Activated CD4-positive, alpha-beta memory T cell treated with anti-CD3 and anti-CD28 coated beads, Interleukin-2, amount 10 ng/mL, durations not matched to agents 7 days and 5 days (primary cell): ENCODE data around the gene TCEA2. TPM values are rescaled to one million over a fixed set of nuclear protein-coding genes. Genes with fewer than 3 reads are reported as not detected.

ENCODE experiments used
- CTCF ChIA-PET: fragments of 350-600 bp; sonication (Branson Sonifier 250); formaldehyde crosslinking; loops from one replicate; lab custom pipeline; 2021; ENCODE audit warnings: antibody characterized with exemption, inconsistent platforms; lab: Charles Lee
- POLR2A ChIA-PET: fragments of 350-600 bp; sonication (Branson Sonifier 250); formaldehyde crosslinking; loops from one replicate; lab custom pipeline; 2021; ENCODE audit warnings: antibody characterized with exemption; lab: Charles Lee
- DNase-seq: peaks from one replicate; pipeline ENCODE4 v3.0.0-alpha.2; 2020
- H3K27ac Mint-ChIP-seq: one replicate; pipeline ENCODE4 v1.8.0; 2021; ENCODE audit warnings: mild to moderate bottlenecking, mixed read lengths
- H3K27me3 Mint-ChIP-seq: one replicate; pipeline ENCODE4 v1.8.0; 2021; ENCODE audit warnings: mixed read lengths
- H3K36me3 Mint-ChIP-seq: one replicate; pipeline ENCODE4 v1.8.0; 2021; ENCODE audit warnings: low read depth, mixed read lengths
- H3K4me1 Mint-ChIP-seq: one replicate; pipeline ENCODE4 v1.8.0; 2021; ENCODE audit warnings: mixed read lengths
- H3K4me3 Mint-ChIP-seq: one replicate; pipeline ENCODE4 v1.8.0; 2021; ENCODE audit warnings: mild to moderate bottlenecking, mixed read lengths
- H3K9me3 Mint-ChIP-seq: one replicate; pipeline ENCODE4 v1.8.0; 2021; ENCODE audit warnings: mixed read lengths
- total RNA-seq, 2 experiments: library from RNA; stranded (reverse); gene quantifications; one replicate each; pipeline ENCODE4 v1.2.3, GENCODE V29; 2021

TCEA2 gene
- total RNA-seq, 2 experiments from 2014 or later: 66.3 to 74.1 TPM

GRCh38 chr20:64106981-64107735, 44.2 kb downstream of the TCEA2 start, which contains the start of gene NPBWR2:
Gene NPBWR2 (minus strand): TSS chr20:64107565. CDS start chr20:64106831, 734 bp downstream.
- CTCF ChIA-PET: interaction anchor here (1.2 kb wide), 1 partner anchor 14 kb away, joined by 4 read pairs; no protein-coding TSS in a partner anchor
- Mint-ChIP-seq H3K9me3 (no peaks in the 10 kb centered on the region), H3K4me3 (no peak within 1 kb of the TSS), H3K27me3 (peaks cover 12% of the 10 kb centered on the region), H3K27ac (no peak within 1 kb of the TSS), H3K4me1 (peaks cover 3% of the 10 kb centered on the region), H3K36me3 (no peaks in the 10 kb centered on the region)
- no peak for DNase-seq
- POLR2A ChIA-PET: no interaction called here

DNA sequence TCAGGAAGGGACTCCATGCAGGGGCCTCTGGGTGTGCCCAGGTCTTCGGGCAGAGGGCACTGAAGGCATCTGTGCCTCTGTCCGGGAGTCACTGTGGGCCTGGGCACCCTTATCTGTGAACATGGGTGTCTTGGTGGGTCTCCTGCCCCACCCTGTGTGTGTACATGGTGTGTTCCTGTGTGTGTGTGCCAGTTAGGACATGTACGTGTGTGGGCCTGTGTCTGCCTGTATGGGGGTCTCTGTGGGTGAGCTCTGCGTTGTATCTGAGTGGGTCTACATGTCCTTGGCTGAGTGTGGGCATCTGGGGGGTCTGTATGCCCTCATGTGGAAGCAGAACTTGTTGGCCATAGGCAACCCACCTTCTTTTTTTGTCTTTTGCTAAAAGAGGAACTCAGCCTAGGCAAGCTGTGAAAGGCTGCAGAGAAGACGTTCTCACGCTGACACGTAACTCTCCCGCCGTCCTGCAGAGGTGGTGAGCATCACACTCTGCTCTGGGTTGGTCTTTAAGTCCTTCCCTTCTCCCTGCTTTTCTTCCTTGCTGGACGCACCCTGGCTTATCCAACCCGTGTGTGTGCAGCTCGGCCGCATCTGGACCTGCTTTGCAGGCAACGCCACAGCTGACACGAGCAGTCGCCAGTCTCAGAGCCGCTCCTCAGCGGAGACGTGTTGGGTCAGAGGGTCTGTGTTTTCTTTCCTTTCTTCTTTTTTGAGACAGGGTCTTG, 44.9 kb downstream of the TCEA2 start:
- H3K36me3 Mint-ChIP-seq: no peaks in the 10 kb centered on the region
- H3K4me1 Mint-ChIP-seq: peaks cover under 1% of the 10 kb centered on the region
- no peak overlapping the region for H3K4me3 Mint-ChIP-seq
- H3K9me3 Mint-ChIP-seq: no peaks in the 10 kb centered on the region
- CTCF ChIA-PET: no interaction called here
- DNase-seq: no peak
- POLR2A ChIA-PET: no interaction called here
- peaks cover 8% of the 10 kb centered on the region for H3K27me3 Mint-ChIP-seq
- no peak overlapping the region for H3K27ac Mint-ChIP-seq

DNA sequence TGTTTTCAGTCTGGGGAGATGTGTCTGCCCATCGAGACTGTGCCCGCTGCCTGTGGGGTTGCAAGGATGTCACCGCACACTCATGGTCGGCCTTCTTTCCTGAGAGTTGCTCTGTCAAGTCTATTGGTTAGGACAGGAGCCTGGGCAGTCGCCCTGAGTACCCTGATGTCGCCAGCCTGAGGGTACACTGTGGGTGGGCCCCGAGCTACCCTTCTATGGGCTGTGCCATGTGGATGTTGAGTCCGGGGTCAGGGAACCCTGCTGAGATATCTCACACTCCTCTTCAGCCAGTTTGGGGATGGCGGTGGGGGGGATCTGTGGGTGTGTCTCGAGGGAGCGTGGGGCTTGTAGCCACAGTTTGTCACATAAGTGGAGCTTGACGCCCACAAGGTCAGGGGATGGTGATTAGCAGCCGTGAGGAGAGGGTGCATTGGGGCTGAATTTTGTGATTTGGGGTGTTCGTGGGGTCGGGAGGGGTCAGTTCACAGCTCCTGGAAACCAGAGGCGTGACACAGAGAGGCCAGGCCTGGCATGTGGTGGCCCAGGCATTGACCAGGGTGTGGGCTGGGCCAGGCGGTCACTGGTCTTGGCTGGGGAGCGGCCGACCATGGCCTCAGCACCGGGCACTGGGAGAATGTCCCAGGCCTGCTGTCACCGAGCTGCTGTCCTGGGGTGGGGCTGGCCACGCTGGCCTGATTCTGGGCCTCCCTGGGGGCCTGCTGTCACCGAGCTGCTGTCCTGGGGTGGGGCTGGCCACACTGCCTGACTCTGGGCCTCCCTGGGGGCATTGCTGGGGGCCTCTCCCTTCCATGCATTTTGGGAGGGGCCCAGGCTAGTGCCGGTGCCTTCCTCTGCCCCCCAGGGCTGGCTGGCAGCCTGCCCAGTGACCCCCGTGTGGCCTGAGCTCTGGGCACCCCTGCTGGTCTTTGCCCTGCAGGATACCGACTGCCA, 46.0 kb downstream of the TCEA2 start:
- Mint-ChIP-seq H3K4me1 (no peaks in the 10 kb centered on the region), H3K9me3 (no peaks in the 10 kb centered on the region), H3K27me3 (no peaks in the 10 kb centered on the region), H3K27ac (no peak overlapping the region), H3K4me3 (no peak overlapping the region), H3K36me3 (no peaks in the 10 kb centered on the region)
- POLR2A ChIA-PET: interaction anchor here (0.9 kb wide), 1 partner anchor 10 kb away, joined by 3 read pairs; no protein-coding TSS in a partner anchor
- CTCF ChIA-PET: interaction anchor here (0.6 to 1.2 kb wide), 2 partner anchors 11 to 26 kb away, joined by 3 to 6 read pairs; no protein-coding TSS in a partner anchor
- no peak for DNase-seq

- H3K27me3 Mint-ChIP-seq: no peaks in the 10 kb centered on the region
- CTCF ChIA-PET: no interaction called here
- no peak overlapping the region for H3K4me3 Mint-ChIP-seq
- POLR2A ChIA-PET: interaction anchor here (0.9 kb wide), 1 partner anchor 11 kb away, joined by 3 read pairs; no protein-coding TSS in a partner anchor
- no peak for DNase-seq
- H3K27ac Mint-ChIP-seq: no peak overlapping the region
- no peaks in the 10 kb centered on the region for H3K9me3 Mint-ChIP-seq
- H3K4me1 Mint-ChIP-seq: no peaks in the 10 kb centered on the region
- no peaks in the 10 kb centered on the region for H3K36me3 Mint-ChIP-seq
These were observed 46.9 kb downstream of the TCEA2 start for GRCh38 chr20:64109831-64110391.

DNA sequence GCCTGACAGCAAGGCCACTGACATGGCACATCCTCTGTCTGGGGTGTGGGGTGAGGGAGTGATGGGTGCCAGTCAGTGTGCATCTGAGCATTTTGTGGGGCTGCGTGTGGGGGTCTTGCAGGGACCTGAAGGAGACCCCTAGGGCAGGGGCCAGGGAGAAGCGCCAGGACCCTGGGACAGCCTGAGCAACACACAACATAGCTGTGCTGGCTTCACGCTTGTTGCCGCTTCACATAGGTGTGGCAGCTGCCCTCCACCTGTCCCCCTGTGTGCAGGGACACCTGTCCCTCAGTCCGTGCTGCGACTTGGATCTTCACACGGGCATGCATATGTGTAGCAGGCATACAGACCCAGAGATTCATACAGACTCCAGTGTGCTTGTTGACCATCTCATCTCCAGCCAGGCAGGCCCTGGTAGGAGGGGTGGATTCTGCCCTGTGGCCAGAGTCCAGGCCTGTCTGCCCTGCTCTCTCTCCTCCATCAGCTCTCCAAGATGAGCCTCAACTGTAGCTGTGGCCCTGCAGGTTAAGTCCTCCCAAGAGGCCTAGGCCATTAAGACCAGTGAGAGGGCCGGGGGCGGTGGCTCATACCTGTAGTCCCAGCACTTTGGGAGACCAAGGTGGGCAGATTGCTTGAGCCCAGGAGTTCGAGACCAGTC, 47.5 kb downstream of the TCEA2 start:
- CTCF ChIA-PET: no interaction called here
- no peak overlapping the region for H3K27ac Mint-ChIP-seq
- H3K27me3 Mint-ChIP-seq: no peaks in the 10 kb centered on the region
- H3K4me3 Mint-ChIP-seq: no peak overlapping the region
- POLR2A ChIA-PET: no interaction called here
- H3K4me1 Mint-ChIP-seq: no peaks in the 10 kb centered on the region
- DNase-seq: no peak
- no peaks in the 10 kb centered on the region for H3K36me3 Mint-ChIP-seq
- H3K9me3 Mint-ChIP-seq: no peaks in the 10 kb centered on the region

DNA sequence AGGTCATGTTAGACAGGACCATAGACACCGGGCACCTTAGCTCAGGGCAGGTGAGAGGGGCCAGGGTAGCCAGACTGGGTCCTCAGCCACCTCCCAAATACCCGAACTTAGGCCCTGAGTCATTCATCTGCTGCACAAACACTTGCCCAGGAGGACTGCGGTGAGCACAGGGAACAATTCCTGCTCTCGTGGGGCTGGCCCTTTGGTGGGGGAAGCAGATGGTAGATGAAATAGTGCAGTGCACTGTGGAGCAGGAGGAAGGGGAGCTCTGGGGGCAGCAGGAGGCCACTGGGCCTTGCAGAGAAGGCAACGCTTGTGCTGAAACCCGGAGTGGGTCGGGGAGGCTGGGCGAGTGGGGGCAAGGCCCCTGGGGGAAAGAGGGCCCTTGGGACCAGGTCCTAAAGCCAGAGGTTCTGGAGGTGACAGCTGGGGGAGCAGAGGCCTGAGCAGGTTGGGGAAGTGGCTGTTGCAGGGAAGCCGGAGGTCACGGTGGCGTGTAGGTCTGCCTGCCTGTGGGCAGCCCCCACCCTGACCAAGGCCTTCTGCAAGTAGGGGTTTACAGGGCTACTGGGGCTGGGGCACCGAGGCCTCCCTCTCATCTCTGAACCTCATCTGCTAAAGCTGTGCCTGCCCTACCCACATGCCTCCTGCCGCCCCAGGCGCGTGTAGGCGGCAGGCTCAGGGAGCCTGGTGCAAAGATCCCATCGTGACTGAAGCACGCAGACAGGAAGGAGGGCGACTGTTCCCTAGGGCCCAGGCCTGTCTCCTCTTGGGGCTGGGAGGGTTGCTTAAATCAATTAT, 49.0 kb downstream of the TCEA2 start:
- H3K36me3 Mint-ChIP-seq: no peaks in the 10 kb centered on the region
- DNase-seq: no peak

DNA sequence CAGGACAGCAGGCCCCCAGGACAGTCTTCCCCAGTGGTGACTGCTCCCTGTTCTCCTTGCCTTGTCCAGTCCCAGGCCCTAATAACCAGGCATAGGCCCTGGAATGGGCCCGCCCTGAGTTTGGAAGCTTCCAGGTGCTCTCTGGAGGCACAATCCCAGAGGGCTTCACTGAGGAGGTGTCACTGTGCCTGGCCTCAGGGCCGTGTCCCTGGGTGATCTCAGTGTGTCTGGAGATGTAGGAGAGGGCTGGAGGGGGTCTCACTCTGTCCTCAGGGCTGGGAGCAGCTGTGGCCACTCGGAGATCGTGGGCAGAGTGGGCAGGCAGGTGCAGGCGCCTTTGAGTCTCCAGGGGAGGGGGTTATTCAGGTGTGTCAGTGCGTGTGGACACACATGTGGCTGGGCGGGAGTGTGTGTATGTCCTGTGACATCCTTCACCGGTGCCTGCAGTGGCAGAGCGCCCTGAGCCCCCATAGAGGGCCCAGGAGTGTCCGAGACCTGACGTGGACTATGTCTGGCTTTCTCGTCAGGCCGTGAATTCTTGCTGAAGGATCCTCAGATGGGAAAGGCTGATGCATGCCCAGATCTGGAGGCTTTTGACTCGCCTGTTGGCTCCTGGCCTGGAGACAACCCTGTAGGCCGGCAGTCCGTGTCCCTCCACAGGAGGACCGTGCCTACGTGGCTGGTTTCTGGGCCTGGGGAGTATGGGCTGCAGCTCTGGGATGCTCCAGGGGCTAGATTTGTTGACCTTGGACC, 49.9 kb downstream of the TCEA2 start:
- POLR2A ChIA-PET: no interaction called here
- H3K36me3 Mint-ChIP-seq: no peaks in the 10 kb centered on the region
- H3K4me3 Mint-ChIP-seq: no peak overlapping the region
- H3K27ac Mint-ChIP-seq: no peak overlapping the region
- H3K27me3 Mint-ChIP-seq: no peaks in the 10 kb centered on the region
- CTCF ChIA-PET: no interaction called here
- H3K9me3 Mint-ChIP-seq: no peaks in the 10 kb centered on the region
- no peak for DNase-seq
- no peaks in the 10 kb centered on the region for H3K4me1 Mint-ChIP-seq

More for the DNA sequence above, 49.0 kb downstream of the TCEA2 start:
- Mint-ChIP-seq H3K27me3 (no peaks in the 10 kb centered on the region), H3K27ac (no peak overlapping the region), H3K9me3 (no peaks in the 10 kb centered on the region), H3K4me3 (no peak overlapping the region), H3K4me1 (no peaks in the 10 kb centered on the region)
- POLR2A ChIA-PET: no interaction called here
- CTCF ChIA-PET: no interaction called here

- CTCF ChIA-PET: no interaction called here
- Mint-ChIP-seq H3K27me3 (no peaks in the 10 kb centered on the region), H3K36me3 (no peaks in the 10 kb centered on the region), H3K4me3 (no peak overlapping the region), H3K27ac (no peak overlapping the region), H3K9me3 (no peaks in the 10 kb centered on the region), H3K4me1 (no peaks in the 10 kb centered on the region)
- POLR2A ChIA-PET: no interaction called here
- no peak for DNase-seq
These were observed 50.4 kb downstream of the TCEA2 start for GRCh38 chr20:64113444-64113775.

DNA sequence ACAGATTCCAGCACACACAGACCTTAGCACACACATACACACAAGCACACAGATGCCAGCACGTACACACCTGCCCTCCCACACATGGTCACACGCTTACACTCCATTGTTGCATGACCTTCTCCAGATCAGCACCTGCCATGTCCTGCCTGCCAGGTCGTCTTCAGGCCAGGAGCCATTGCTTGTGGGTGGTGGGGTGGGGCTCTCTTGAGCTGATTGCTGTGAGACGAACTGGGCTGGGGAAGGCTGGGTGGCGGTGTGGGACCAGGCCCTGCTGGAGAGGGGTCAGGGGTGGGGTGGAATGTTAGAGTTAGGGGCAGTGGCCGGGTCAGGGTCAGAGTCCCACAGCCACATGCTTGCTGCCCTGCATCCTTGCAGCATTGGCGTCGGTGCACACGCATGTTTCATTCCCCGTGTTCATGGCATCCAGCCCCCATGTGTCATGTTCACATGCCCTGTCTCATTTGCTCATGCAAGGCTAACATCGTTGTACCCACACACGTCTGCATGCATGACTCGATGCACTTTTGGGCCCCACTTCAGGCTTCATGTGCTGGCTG, 50.9 kb downstream of the TCEA2 start:
- POLR2A ChIA-PET: no interaction called here
- no peak for DNase-seq
- no peaks in the 10 kb centered on the region for H3K27me3 Mint-ChIP-seq
- no peaks in the 10 kb centered on the region for H3K4me1 Mint-ChIP-seq
- H3K36me3 Mint-ChIP-seq: no peaks in the 10 kb centered on the region
- no peak overlapping the region for H3K27ac Mint-ChIP-seq
- no peaks in the 10 kb centered on the region for H3K9me3 Mint-ChIP-seq
- no peak overlapping the region for H3K4me3 Mint-ChIP-seq
- CTCF ChIA-PET: no interaction called here

DNA sequence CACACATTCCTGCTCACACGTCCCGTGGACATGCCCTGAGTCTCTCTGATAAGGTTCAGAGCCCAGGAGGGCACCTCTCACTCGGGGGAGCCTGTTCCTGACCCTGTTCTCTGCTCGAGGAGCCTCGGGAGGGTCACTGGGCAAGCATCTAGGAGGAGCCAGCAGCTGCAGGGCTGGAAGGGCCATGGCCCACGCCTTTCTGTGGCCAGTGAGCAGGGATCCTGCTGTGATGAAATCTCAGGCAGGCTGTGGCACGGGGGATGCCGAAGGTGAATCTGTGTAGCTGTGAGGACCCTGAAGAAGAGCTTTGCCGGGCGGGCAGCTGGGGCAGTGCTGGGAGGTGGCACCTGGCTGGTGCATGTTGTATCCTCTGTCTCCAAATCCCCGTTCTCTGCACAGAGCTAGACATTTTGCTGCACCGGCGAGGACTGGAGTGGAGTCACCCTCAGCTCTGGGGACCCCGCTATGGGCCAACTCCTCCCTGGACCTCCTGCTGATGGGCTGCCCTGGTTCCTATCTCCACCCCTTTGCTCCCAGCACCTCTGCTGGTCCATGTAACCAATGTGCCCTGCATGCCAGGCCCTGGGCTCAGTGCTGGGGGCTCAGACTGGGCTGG, 51.5 kb downstream of the TCEA2 start:
- Mint-ChIP-seq H3K9me3 (no peaks in the 10 kb centered on the region), H3K4me1 (no peaks in the 10 kb centered on the region), H3K4me3 (no peak overlapping the region), H3K27ac (no peak overlapping the region), H3K27me3 (no peaks in the 10 kb centered on the region), H3K36me3 (no peaks in the 10 kb centered on the region)
- DNase-seq: no peak
- ChIA-PET POLR2A (no interaction called here), CTCF (no interaction called here)
